Cardiac muscle cell (in vitro differentiated cells and primary cell): ENCODE data around the gene SIRT2. TPM values are rescaled to one million over a fixed set of nuclear protein-coding genes. Genes with fewer than 3 reads are reported as not detected.
"Not testable (repeated sequence)": the region's sequence is repeated elsewhere in the genome, so short reads cannot be mapped to it uniquely, and the experiment has no call there.

Experiments used
- DNase-seq, 2 donors: peaks; one replicate each; pipeline versions ENCODE4 v3.0.0 to v3.0.0-alpha.2; 2010 to 2017; ENCODE audit warnings: low read depth in 1 of 2, low spot score in 1 of 2
- H3K27ac ChIP-seq: fragments of 200-600 bp; sonication (generic); 2 replicates; pipeline ENCODE4 v1.5.1; 2016
- H3K27me3 ChIP-seq: fragments of 200-600 bp; sonication (generic); 2 replicates; pipeline ENCODE4 v1.6.0; 2016; ENCODE audit warnings: control low read depth
- H3K36me3 ChIP-seq: fragments of 200-600 bp; sonication (generic); 2 replicates; pipeline ENCODE4 v1.5.1; 2016; ENCODE audit warnings: control low read depth
- H3K4me1 ChIP-seq: fragments of 200-600 bp; sonication (generic); 2 replicates; pipeline ENCODE4 v1.8.1; 2017; ENCODE audit warnings: low read depth, mild to moderate bottlenecking, mixed run types
- H3K4me3 ChIP-seq: fragments of 200-600 bp; sonication (generic); 2 replicates; pipeline ENCODE4 v1.5.1; 2016; ENCODE audit warnings: mild to moderate bottlenecking
- H3K9me3 ChIP-seq: fragments of 200-600 bp; sonication (generic); 2 replicates; pipeline ENCODE4 v1.5.1; 2017; ENCODE audit warnings: low read depth, mild to moderate bottlenecking, control low read depth
- CTCF ChIP-seq: IDR thresholded peaks from 2 replicates; pipeline ENCODE4 v1.5.1; 2012; ENCODE audit warnings: low read depth, mild to moderate bottlenecking, low read length
- polyA plus RNA-seq: library from polyadenylated mRNA; unstranded; fragments of >200 nt; fragmentation: Nextera tagmentation; extraction: Ambion mirVana; gene quantifications from 2 replicates; pipeline ENCODE4 v1.2.1, GENCODE V29; 2016
- total RNA-seq: library from RNA; depleted of rRNA; stranded (reverse); fragments of >200 nt; gene quantifications from 2 replicates; pipeline ENCODE4 v1.2.3, GENCODE V29; 2016

SIRT2 gene
- total and polyA plus RNA-seq, 2 experiments from 2014 or later: 33.4 to 33.5 TPM

GRCh38 chr19:38861368-38861767 lies 38.0 kb downstream of the SIRT2 start:
- H3K9me3 ChIP-seq: no peaks in the 10 kb centered on the region
- no peak overlapping the region for H3K4me3 ChIP-seq
- no peak for TF ChIP-seq CTCF
- H3K27ac ChIP-seq: no peak overlapping the region
- no peak for DNase-seq
- H3K36me3 ChIP-seq: no peaks in the 10 kb centered on the region
- peaks cover 19% of the 10 kb centered on the region for H3K4me1 ChIP-seq
- no peaks in the 10 kb centered on the region for H3K27me3 ChIP-seq

GRCh38 chr19:38859631-38860204 lies 39.7 kb downstream of the SIRT2 start:
- H3K4me3 ChIP-seq, H3K36me3 ChIP-seq, H3K9me3 ChIP-seq, H3K27me3 ChIP-seq: not testable (repeated sequence)
- Histone ChIP-seq H3K4me1 (peaks cover 19% of the 10 kb centered on the region), H3K27ac (peak overlapping the region; percentile 80)
- DNase-seq: peak in 1 of 2 donors; percentile 36

- TF ChIP-seq CTCF: no peak
- H3K4me3 ChIP-seq: no peak overlapping the region
- DNase-seq: no peak
- no peaks in the 10 kb centered on the region for H3K27me3 ChIP-seq
- no peaks in the 10 kb centered on the region for H3K9me3 ChIP-seq
- H3K36me3 ChIP-seq: no peaks in the 10 kb centered on the region
- peaks cover 19% of the 10 kb centered on the region for H3K4me1 ChIP-seq
- no peak overlapping the region for H3K27ac ChIP-seq
Observed at GRCh38 chr19:38856813-38857212, 42.6 kb downstream of the SIRT2 start.

- H3K9me3 ChIP-seq, H3K36me3 ChIP-seq, DNase-seq, H3K4me3 ChIP-seq, H3K27me3 ChIP-seq, H3K27ac ChIP-seq: not testable (repeated sequence)
- peaks cover 24% of the 10 kb centered on the region for H3K4me1 ChIP-seq
Observed at GRCh38 chr19:38855751-38856150, 43.7 kb downstream of the SIRT2 start.

GRCh38 chr19:38854961-38855360 lies 44.5 kb downstream of the SIRT2 start:
- DNase-seq, H3K27me3 ChIP-seq: not testable (repeated sequence)

GRCh38 chr19:38853214-38853613 lies 46.2 kb downstream of the SIRT2 start:
- no peak for DNase-seq
- peak overlapping the region; percentile 99 for H3K27ac ChIP-seq
- H3K9me3 ChIP-seq: no peaks in the 10 kb centered on the region
- no peak for TF ChIP-seq CTCF
- peaks cover 14% of the 10 kb centered on the region for H3K4me1 ChIP-seq
- peak overlapping the region; percentile 95 for H3K4me3 ChIP-seq
- no peaks in the 10 kb centered on the region for H3K36me3 ChIP-seq
- H3K27me3 ChIP-seq: no peaks in the 10 kb centered on the region

More at GRCh38 chr19:38854961-38855360, 44.5 kb downstream of the SIRT2 start:
- not testable (repeated sequence) for H3K27ac ChIP-seq, H3K9me3 ChIP-seq, H3K4me3 ChIP-seq, H3K36me3 ChIP-seq
- H3K4me1 ChIP-seq: peaks cover 16% of the 10 kb centered on the region

GRCh38 chr19:38852231-38853044 lies 47.0 kb downstream of the SIRT2 start:
- Histone ChIP-seq H3K27ac (peak overlapping the region; percentile 99), H3K27me3 (no peaks in the 10 kb centered on the region), H3K4me1 (peaks cover 16% of the 10 kb centered on the region), H3K4me3 (peak overlapping the region; percentile 95), H3K9me3 (no peaks in the 10 kb centered on the region), H3K36me3 (no peaks in the 10 kb centered on the region)
- peak in 1 of 2 donors; percentile 55 for DNase-seq
- no peak for TF ChIP-seq CTCF
